ENCODE measurements around the gene MAPRE2.

Gene MAPRE2

GRCh38 chr18:35038029-35038428 lies 3.2 kb upstream of the MAPRE2 start:
- H3K27me3 ChIP-seq (ENCODE audit: control insufficient read depth in 1 of 2, insufficient read depth in 2 of 2, low read length in 2 of 2): no peaks in the 10 kb centered on the region
- H3K9ac ChIP-seq (ENCODE audit: low read length in 2 of 2): no peak overlapping the region
- H3K9me3 ChIP-seq (ENCODE audit: control insufficient read depth in 2 of 2, low read length in 2 of 2): no peaks in the 10 kb centered on the region
- no peak overlapping the region for H3K4me3 ChIP-seq (ENCODE audit: low read length in 2 of 2)
- peaks cover 9% of the 10 kb centered on the region for H3K4me1 ChIP-seq (ENCODE audit: control insufficient read depth, insufficient read depth, low read length)
- H3K36me3 ChIP-seq (ENCODE audit: control insufficient read depth in 2 of 2, insufficient read depth in 2 of 2, low read length in 2 of 2): no peaks in the 10 kb centered on the region
- no peak overlapping the region for H3K27ac ChIP-seq (ENCODE audit: low read length)

GRCh38 chr18:35038881-35039491 lies 2.2 kb upstream of the MAPRE2 start:
- Histone ChIP-seq H3K9ac (ENCODE audit: low read length in 2 of 2) (no peak overlapping the region), H3K36me3 (ENCODE audit: control insufficient read depth in 2 of 2, insufficient read depth in 2 of 2, low read length in 2 of 2) (no peaks in the 10 kb centered on the region), H3K27me3 (ENCODE audit: control insufficient read depth in 1 of 2, insufficient read depth in 2 of 2, low read length in 2 of 2) (no peaks in the 10 kb centered on the region), H3K27ac (ENCODE audit: low read length) (no peak overlapping the region), H3K9me3 (ENCODE audit: control insufficient read depth in 2 of 2, low read length in 2 of 2) (no peaks in the 10 kb centered on the region), H3K4me1 (ENCODE audit: control insufficient read depth, insufficient read depth, low read length) (peaks cover 9% of the 10 kb centered on the region), H3K4me3 (ENCODE audit: low read length in 2 of 2) (no peak overlapping the region)

- Histone ChIP-seq H3K36me3 (ENCODE audit: control insufficient read depth in 2 of 2, insufficient read depth in 2 of 2, low read length in 2 of 2) (no peaks in the 10 kb centered on the region), H3K27me3 (ENCODE audit: control insufficient read depth in 1 of 2, insufficient read depth in 2 of 2, low read length in 2 of 2) (no peaks in the 10 kb centered on the region), H3K4me1 (ENCODE audit: control insufficient read depth, insufficient read depth, low read length) (peaks cover 17% of the 10 kb centered on the region), H3K4me3 (ENCODE audit: low read length in 2 of 2) (peak overlapping the region; percentile 64 to 94), H3K9ac (ENCODE audit: low read length in 2 of 2) (peak overlapping the region; percentile 74 to 84), H3K27ac (ENCODE audit: low read length) (peak overlapping the region; percentile 72), H3K9me3 (ENCODE audit: control insufficient read depth in 2 of 2, low read length in 2 of 2) (no peaks in the 10 kb centered on the region)
Measured at GRCh38 chr18:35040638-35040987, 600 bp upstream of the MAPRE2 start.

GRCh38 chr18:35041815-35042387 lies 688 bp downstream of the MAPRE2 start:
- H3K4me1 ChIP-seq (ENCODE audit: control insufficient read depth, insufficient read depth, low read length): peaks cover 17% of the 10 kb centered on the region

GRCh38 chr18:35042389-35043071 lies 1.3 kb downstream of the MAPRE2 start:
- H3K4me3 ChIP-seq (ENCODE audit: low read length in 2 of 2): peak overlapping the region; percentile 94 to 99
- no peaks in the 10 kb centered on the region for H3K9me3 ChIP-seq (ENCODE audit: control insufficient read depth in 2 of 2, low read length in 2 of 2)
- peak overlapping the region; percentile 80 to 84 for H3K9ac ChIP-seq (ENCODE audit: low read length in 2 of 2)
- no peaks in the 10 kb centered on the region for H3K36me3 ChIP-seq (ENCODE audit: control insufficient read depth in 2 of 2, insufficient read depth in 2 of 2, low read length in 2 of 2)
- peaks cover 17% of the 10 kb centered on the region for H3K4me1 ChIP-seq (ENCODE audit: control insufficient read depth, insufficient read depth, low read length)
- H3K27ac ChIP-seq (ENCODE audit: low read length): peak overlapping the region; percentile 72
- no peaks in the 10 kb centered on the region for H3K27me3 ChIP-seq (ENCODE audit: control insufficient read depth in 1 of 2, insufficient read depth in 2 of 2, low read length in 2 of 2)

More at GRCh38 chr18:35041815-35042387, 688 bp downstream of the MAPRE2 start:
- Histone ChIP-seq H3K9me3 (ENCODE audit: control insufficient read depth in 2 of 2, low read length in 2 of 2) (no peaks in the 10 kb centered on the region), H3K9ac (ENCODE audit: low read length in 2 of 2) (peak overlapping the region; percentile 80 to 84), H3K4me3 (ENCODE audit: low read length in 2 of 2) (peak overlapping the region; percentile 94 to 99), H3K27me3 (ENCODE audit: control insufficient read depth in 1 of 2, insufficient read depth in 2 of 2, low read length in 2 of 2) (no peaks in the 10 kb centered on the region), H3K27ac (ENCODE audit: low read length) (peak overlapping the region; percentile 72), H3K36me3 (ENCODE audit: control insufficient read depth in 2 of 2, insufficient read depth in 2 of 2, low read length in 2 of 2) (no peaks in the 10 kb centered on the region)

- no peaks in the 10 kb centered on the region for H3K9me3 ChIP-seq (ENCODE audit: control insufficient read depth in 2 of 2, low read length in 2 of 2)
- H3K27ac ChIP-seq (ENCODE audit: low read length): no peak overlapping the region
- no peaks in the 10 kb centered on the region for H3K27me3 ChIP-seq (ENCODE audit: control insufficient read depth in 1 of 2, insufficient read depth in 2 of 2, low read length in 2 of 2)
- peaks cover 17% of the 10 kb centered on the region for H3K4me1 ChIP-seq (ENCODE audit: control insufficient read depth, insufficient read depth, low read length)
- peak overlapping the region; percentile 94 to 99 for H3K4me3 ChIP-seq (ENCODE audit: low read length in 2 of 2)
- H3K36me3 ChIP-seq (ENCODE audit: control insufficient read depth in 2 of 2, insufficient read depth in 2 of 2, low read length in 2 of 2): no peaks in the 10 kb centered on the region
- peak overlapping the region in 1 of 2 donors; percentile 15 for H3K9ac ChIP-seq (ENCODE audit: low read length in 2 of 2)
Measured at GRCh38 chr18:35043207-35043606, 2.0 kb downstream of the MAPRE2 start.

GRCh38 chr18:35045121-35045520 lies 3.9 kb downstream of the MAPRE2 start:
- Histone ChIP-seq H3K4me3 (ENCODE audit: low read length in 2 of 2) (peak overlapping the region in 1 of 2 donors; percentile 8), H3K36me3 (ENCODE audit: control insufficient read depth in 2 of 2, insufficient read depth in 2 of 2, low read length in 2 of 2) (no peaks in the 10 kb centered on the region), H3K27ac (ENCODE audit: low read length) (no peak overlapping the region), H3K4me1 (ENCODE audit: control insufficient read depth, insufficient read depth, low read length) (peaks cover 18% of the 10 kb centered on the region), H3K9ac (ENCODE audit: low read length in 2 of 2) (no peak overlapping the region), H3K9me3 (ENCODE audit: control insufficient read depth in 2 of 2, low read length in 2 of 2) (no peaks in the 10 kb centered on the region), H3K27me3 (ENCODE audit: control insufficient read depth in 1 of 2, insufficient read depth in 2 of 2, low read length in 2 of 2) (no peaks in the 10 kb centered on the region)

GRCh38 chr18:35045806-35046205 lies 4.6 kb downstream of the MAPRE2 start:
- Histone ChIP-seq H3K27ac (ENCODE audit: low read length) (no peak overlapping the region), H3K4me1 (ENCODE audit: control insufficient read depth, insufficient read depth, low read length) (peaks cover 23% of the 10 kb centered on the region)

GRCh38 chr18:35047697-35048292 lies 6.6 kb downstream of the MAPRE2 start:
- Histone ChIP-seq H3K9me3 (ENCODE audit: control insufficient read depth in 2 of 2, low read length in 2 of 2) (no peaks in the 10 kb centered on the region), H3K36me3 (ENCODE audit: control insufficient read depth in 2 of 2, insufficient read depth in 2 of 2, low read length in 2 of 2) (no peaks in the 10 kb centered on the region), H3K4me1 (ENCODE audit: control insufficient read depth, insufficient read depth, low read length) (peaks cover 25% of the 10 kb centered on the region), H3K4me3 (ENCODE audit: low read length in 2 of 2) (no peak overlapping the region), H3K27me3 (ENCODE audit: control insufficient read depth in 1 of 2, insufficient read depth in 2 of 2, low read length in 2 of 2) (no peaks in the 10 kb centered on the region), H3K9ac (ENCODE audit: low read length in 2 of 2) (no peak overlapping the region), H3K27ac (ENCODE audit: low read length) (no peak overlapping the region)

More at GRCh38 chr18:35045806-35046205, 4.6 kb downstream of the MAPRE2 start:
- H3K27me3 ChIP-seq (ENCODE audit: control insufficient read depth in 1 of 2, insufficient read depth in 2 of 2, low read length in 2 of 2): no peaks in the 10 kb centered on the region
- no peak overlapping the region for H3K9ac ChIP-seq (ENCODE audit: low read length in 2 of 2)
- H3K9me3 ChIP-seq (ENCODE audit: control insufficient read depth in 2 of 2, low read length in 2 of 2): no peaks in the 10 kb centered on the region
- H3K36me3 ChIP-seq (ENCODE audit: control insufficient read depth in 2 of 2, insufficient read depth in 2 of 2, low read length in 2 of 2): no peaks in the 10 kb centered on the region
- H3K4me3 ChIP-seq (ENCODE audit: low read length in 2 of 2): no peak overlapping the region

- no peaks in the 10 kb centered on the region for H3K27me3 ChIP-seq (ENCODE audit: control insufficient read depth in 1 of 2, insufficient read depth in 2 of 2, low read length in 2 of 2)
- no peaks in the 10 kb centered on the region for H3K36me3 ChIP-seq (ENCODE audit: control insufficient read depth in 2 of 2, insufficient read depth in 2 of 2, low read length in 2 of 2)
- peaks cover 24% of the 10 kb centered on the region for H3K4me1 ChIP-seq (ENCODE audit: control insufficient read depth, insufficient read depth, low read length)
- H3K27ac ChIP-seq (ENCODE audit: low read length): no peak overlapping the region
- H3K9ac ChIP-seq (ENCODE audit: low read length in 2 of 2): no peak overlapping the region
- H3K9me3 ChIP-seq (ENCODE audit: control insufficient read depth in 2 of 2, low read length in 2 of 2): no peaks in the 10 kb centered on the region
- no peak overlapping the region for H3K4me3 ChIP-seq (ENCODE audit: low read length in 2 of 2)
Measured at GRCh38 chr18:35049111-35050027, 8.2 kb downstream of the MAPRE2 start.

Data from stomach smooth muscle (tissue), 2 donors.